Right renal pelvis (tissue), 4 donors: Measurements from ENCODE around the gene CALD1. TPM values are rescaled to one million over a fixed set of nuclear protein-coding genes. Genes with fewer than 3 reads are reported as not detected.

ENCODE experiments used
- DNase-seq, 4 donors: peaks; one replicate each; pipeline ENCODE4 v3.0.0-alpha.2; 2013; ENCODE audit warnings: low read depth in 4 of 4, low spot score in 3 of 4, missing footprints in 1 of 4
- polyA plus RNA-seq, 4 donors: library from polyadenylated mRNA; unstranded; fragments of 120-200 nt; gene quantifications; one replicate each; pipeline ENCODE4 v1.2.1, GENCODE V29; 2013; ENCODE audit not compliant: insufficient read length in 4 of 4

CALD1 gene
- polyA plus RNA-seq, 4 donors: 229 to 278 (median 260) TPM

DNA sequence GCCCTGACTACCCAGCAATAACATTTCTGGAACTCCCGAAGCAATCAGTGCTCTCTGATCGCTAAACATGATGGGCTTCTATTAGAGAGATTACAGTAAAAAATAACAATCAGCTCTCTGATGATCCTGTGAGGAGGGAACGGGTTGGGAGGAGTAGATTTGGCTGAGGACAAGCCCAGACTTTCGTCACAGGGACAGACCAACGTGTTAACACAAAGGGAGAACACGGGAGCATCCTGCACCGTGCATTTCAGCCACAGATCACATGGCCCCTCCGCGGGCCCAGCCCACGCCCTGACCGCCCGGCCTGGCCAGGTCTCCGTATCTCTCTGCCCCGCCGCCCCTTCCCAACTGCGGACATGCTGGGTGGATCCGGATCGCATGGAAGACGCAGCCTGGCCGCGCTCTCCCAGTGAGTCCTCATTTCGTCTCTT is 111.8 kb downstream of the CALD1 start:
- peak; percentile 70 to 78 (median 74) for DNase-seq

DNA sequence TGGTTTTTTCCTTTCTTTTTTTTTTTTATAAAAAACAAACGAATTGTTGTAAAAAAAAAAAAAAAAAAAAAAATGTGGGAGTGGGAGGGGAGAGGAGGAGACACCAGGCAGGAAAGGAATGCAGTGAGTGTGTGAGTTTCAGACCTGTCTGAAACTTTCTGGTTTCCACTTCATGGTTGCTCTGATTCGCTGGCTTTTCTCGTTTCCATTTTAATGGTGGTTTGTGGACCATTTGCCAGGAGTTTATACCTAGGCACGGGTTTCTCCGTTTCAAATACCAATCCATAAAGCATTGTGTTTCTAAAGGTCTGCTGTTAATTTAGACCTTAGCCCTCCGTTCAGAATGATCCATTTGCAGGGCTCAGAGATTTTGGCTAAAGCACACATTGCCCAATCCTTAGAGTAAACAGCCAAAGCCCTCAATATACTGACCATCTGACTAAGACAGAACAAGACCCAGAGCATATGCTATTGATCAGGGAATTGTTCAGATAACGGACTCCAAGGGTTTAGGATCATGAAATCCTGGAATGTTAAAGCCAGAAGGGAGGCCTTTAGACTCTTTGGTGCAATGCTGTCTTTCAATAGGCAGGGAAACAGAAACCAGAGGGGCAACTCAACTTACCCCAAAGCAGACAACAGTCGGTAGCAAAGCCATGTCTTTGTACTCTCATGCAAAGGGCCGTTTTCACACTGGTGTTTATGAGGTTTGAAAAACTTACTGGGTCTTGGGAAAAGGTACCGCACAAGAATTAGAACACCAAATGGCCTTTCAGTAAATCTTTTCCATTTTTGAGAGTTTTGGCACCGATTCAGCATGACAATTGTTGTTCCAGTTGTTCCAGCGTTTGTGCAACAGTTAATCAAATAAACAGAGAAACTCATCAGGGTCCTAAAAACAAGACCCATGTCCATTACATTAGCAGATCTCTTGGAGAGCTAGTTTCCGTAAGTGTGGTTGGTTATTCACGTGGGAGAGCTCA is 112.6 kb downstream of the CALD1 start:
- peak in 2 of 4 donors; percentile 49 to 51 for DNase-seq

DNA sequence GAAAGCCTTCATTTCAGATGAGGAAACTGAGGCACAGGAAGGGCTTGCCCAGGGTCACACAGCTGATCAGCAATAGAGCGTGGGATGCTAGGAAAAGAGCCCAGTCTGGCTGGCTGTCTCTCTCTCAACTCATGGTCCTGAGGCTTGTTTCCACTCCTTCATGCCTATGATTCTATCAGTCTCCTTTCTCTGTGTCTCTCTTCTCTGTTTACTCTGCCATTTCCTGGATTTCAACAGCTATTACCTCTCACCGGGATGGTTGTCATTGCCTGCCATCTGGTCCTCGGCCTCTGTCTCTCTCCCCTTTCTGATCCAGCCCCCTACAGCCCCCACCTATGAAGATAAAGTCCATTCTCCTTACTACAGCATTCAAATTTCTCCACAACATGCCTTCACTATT is 113.5 kb downstream of the CALD1 start:
- no peak for DNase-seq

DNA sequence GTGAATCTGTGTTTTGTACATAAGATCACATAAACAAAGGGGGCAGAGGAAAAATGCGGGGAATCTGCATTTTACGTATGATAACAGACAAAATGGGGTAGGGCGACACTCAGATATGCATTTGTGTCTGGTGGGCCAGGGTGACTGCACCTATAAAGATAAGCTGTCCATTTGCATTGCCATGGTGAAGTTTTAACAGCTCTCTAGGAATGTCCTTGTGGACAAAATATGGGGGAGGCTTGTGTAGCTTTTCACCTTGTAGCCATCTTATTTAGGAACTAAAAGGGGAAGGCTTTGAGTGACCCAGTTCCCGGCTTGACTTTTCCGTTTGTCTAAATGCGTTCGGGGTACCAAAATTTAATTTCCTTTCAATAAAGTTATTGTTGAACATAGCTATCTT is 114.5 kb downstream of the CALD1 start:
- no peak for DNase-seq

DNA sequence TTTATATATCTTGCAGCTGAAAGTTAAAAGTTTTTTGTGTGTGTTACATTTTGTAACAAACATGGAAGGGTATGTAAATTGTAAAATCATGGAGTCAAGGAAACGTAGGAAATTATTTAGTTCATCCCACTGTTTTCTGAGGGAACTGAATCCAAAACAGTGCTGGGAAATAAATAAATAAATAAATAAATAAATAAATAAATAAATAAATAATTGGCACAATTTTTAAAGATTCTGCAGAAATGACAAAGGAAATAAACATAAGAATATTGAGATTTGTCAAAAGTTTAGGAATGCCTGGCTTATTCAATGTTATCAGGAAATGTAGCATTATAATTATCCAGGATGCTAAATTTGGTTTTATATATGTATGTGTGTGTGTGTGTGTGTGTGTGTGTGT is 115.5 kb downstream of the CALD1 start:
- no peak for DNase-seq

DNA sequence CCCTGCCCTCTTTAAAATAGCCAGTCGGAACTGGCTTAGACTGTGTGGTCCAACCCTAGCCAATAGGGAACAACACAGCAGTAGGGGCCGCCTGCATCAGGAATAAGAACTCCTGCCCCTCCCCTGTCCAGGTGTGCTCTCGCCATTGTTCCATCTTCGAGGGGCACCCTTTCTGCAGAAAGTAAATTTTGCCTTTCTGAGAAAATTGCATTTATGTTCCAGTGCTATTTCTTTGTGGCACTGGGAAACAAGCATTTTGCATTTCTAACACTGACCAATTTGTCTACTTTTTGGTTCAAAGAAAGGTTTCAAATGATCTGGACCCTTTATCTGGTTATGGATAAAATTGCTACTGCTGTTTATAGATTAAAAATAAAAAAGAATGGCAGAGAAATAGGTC is 116.6 kb downstream of the CALD1 start:
- DNase-seq: no peak

DNA sequence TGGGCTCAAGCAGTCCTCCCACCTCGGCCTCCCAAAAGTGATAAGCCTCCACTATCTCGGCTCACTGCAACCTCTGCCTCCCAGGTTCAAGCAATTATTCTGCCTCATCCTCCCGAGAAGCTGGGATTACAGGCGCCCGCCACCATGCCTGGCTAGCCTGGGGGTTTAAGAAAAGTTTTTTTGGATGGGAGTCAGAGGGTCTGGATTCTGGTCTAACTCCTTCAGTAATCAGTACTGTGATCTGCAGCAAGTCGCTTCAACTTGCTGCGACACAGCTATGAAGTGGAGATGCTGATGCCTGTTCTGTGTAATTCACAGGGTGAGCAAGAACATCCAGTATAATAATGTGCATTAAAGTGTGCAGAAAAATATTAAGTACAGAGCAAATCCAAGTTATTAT is 118.5 kb downstream of the CALD1 start:
- no peak for DNase-seq

DNA sequence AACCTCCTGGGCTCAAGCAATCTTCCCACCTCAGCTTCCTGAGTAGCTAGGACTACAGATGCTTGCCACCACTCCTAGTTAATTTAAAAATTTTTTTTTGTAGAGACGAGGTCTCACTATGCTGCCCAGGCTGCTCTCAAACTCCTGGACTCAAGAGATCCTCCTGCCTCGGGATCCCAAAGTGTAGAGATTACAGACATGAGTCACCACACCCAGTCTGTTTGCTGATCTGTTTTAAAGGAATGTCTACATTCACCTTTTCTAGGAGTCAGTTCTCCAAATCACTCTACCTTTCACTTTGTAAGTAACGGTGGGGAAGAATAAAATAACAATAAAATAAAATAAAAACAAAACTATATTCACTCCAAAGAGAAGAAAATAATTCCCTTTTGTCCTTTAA is 120.3 kb downstream of the CALD1 start:
- no peak for DNase-seq

DNA sequence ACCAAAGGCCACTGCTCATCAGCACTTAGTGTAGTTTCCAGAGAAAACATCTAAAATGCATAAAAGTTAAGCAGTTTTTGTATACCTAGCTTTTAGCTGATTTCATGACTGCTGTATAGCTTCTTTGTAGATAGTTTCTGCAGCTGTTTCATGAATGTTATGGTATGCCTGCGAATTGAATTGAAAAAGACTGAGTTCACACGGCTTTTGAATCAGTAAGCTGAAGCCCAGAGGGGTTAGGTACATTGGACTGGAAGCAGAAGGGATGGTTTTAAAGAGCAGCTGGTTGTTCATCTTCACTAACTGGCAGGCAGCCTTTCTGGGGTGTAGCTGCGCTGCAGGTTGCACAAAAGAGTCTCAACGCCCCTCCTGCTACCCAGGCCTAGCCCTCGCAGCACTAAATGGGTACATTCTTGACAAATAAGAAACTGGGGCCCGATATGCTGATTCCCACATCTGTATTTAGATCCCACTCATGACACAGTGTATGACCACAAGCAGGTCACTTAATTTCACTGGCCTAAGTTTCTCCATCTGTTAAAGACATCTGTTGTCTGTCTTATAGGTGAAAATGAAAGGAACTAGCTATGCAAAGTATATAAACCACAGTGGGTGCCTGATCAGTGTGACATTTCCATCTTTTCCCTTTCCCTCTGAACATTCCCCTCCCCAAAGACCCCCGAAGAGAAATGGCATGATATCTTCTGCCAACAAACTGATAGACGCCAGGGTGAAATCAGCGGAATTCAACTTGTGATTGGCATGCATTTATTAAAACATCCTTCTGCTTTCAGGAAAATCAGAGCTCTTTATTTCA is 120.9 kb downstream of the CALD1 start:
- no peak for DNase-seq

DNA sequence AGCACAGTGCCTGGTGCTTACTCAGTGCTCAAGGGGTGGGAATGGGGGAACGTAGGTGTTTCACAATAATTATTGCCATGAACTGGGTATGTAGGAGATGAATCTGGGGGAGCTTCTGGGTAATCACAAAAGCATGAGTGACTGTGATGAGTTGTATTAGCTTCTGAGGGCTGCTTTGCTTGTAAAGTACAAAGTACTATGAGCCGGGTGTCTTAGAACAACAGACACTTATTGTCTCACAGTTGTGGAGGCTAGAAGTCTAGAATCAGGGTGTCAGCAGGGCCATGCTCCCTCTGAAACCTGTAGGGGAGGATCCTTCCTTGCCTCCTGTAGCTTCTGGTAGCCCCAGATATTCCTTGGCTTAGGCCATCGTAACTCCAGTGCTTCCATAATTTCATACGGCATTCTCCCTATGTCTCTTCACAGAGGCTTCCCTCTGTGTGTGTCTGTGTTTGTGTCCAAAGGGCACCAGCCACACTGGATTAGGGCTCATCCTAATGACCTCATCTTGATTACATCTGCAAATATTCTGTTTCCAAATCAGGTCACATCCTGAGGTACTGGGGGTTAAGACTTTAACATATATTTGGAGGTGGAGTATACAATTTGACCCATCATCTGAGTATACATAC is 122.1 kb downstream of the CALD1 start:
- no peak for DNase-seq

DNA sequence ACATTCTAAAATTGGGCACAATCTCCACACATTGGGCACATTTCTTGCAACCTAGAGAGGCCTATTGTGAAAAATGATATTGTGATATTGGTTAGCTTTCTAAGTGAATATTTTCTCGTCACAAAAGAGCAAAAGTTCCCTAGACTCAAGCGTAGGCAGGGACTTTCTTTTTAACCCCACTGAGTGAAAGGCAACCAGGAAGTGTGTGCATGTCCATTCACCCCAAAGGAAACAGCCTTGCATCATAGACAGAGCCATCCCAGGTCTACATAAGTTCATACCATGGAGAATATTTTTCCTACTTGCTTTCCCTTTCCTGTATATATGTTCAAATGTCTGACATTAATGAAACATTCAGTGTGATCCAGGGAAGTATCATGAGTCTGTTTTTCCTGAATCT is 122.6 kb downstream of the CALD1 start:
- no peak for DNase-seq

DNA sequence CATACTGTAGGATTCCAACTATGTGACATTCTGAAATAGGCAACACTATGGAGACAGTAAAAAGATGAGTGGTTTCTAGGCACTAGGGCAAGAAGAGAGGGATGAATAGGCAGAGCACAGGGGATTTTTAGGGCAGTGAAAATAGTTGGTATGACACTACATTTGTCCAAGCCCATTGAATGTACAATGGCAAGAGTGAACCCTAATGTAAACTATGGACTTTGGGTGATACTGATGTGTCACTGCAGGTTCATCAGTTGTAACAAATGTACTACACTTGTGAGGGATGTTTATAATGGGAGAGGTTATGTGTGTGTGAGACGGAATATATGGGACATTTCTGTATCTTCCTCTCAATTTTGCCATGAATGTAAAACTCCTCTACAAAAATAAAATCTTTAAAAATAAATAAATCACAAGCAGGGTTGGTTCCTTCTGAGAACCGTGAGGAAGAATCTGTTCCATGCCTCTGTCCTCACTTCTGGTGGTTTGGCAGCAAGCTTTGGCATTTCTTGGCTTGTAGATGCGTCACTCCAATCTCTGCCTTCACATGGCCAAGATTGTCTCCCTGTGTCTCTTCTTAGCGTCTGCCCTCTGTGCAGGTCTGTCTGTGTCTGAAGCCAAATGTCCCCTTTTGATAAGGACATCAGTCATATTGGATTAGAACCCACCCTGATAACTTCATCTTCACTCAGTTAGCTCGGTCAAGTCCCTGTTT is 123.8 kb downstream of the CALD1 start:
- DNase-seq: no peak

DNA sequence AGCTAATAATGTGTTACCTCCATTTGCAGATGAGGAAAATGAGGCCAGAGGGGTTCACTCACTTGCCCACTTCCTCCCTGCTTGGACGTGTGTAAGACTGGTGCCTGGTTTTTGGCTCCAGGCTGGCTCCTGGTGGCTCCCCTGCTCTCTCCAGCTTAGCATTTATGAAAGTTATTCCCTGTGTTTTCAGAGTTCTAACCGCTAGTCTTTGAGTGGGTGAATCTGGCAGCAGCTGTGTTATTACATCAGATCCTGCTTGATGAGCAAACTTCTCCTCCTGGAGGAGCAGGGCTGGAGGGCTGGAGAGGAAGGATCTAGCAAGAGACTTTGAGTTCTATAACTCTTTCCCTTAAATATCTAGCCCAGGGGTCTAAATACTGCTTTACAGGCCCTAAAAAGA is 125.9 kb downstream of the CALD1 start:
- no peak for DNase-seq

DNA sequence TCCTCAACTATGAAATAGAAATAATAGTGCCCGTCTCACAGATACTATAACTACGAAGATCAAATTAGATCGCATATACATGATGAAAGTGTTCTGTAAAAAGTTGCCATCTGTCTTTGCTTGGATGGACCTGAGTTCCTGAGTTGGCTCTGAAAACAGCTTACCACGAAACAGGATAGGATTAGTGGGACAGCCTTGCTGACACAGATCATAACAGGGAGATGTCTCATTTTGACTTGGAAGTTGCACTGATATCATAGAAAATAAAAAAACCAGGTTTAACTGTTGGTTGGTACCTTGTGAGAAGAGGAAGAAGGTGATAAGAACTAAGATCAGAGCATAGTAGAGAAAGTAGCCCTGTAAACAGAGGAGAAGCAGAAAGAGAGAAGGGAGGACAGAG is 127.6 kb downstream of the CALD1 start:
- DNase-seq: no peak

DNA sequence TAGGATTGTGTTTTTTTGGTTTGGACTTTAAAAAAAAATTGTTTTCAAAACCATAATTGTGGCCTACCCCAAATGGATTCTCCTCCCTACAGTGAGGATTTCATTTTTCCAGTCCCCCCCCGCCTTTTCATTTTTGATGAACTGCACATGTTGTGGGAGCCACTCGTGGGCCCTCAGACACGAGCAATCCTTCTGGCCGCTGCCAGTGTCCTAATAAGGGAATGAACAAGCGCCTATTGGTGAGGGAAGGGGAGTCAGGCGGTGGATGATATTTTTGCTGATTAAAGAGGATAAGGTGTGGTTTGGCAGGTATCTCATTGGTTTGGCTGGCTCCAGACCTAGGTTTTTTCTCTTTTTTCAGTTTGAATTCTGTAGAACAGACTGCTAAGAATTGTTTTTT is 128.2 kb downstream of the CALD1 start:
- DNase-seq: no peak

DNA sequence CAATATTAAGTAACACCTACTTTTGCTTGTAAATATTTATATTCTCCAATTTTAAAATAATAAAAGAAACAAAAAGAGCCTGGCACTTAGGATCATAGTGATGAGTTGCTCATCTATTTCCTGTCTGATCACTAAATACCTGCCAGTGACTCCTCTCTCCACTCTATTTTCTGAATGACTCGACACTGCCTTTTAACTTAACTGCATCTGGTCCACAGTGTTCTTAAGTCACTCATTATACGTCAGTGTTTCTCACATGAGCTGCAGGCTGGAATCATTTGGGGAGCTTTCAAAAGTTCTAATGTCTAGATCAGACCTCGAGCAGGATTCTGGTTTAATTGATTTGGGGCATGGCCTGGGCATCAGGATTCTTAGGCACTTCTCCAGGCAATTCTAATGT is 128.9 kb downstream of the CALD1 start:
- no peak for DNase-seq

DNA sequence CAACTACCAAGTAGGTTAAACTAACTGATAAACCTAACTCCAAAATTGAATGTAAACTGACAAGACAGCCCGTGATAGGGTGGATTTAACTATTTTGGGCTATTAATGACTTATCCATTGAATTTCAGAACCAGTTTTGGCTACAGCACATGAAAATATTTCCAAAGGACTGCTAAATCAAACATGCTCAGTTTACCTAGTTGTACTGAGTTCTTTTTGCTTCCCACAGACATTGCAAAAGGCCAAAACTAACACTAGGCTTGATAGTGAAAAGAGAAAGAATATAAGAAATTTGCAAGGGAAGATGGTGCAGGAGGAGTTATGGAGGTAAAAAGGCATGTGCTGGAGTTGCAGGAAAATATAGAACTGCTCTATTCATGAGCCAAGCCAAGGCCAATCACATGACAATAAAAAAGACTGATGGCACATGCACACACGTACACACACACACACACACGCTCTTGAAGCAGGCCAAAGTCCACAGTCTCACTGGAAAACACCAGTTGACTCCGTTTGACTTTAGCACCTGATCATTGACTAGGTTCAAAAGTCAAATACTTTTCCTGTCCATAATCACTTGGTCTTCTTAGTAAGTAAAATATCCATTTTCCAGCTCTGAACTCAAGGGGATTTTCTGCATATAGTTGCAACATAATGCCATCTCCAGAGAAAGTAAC is 130.9 kb downstream of the CALD1 start:
- DNase-seq: no peak

DNA sequence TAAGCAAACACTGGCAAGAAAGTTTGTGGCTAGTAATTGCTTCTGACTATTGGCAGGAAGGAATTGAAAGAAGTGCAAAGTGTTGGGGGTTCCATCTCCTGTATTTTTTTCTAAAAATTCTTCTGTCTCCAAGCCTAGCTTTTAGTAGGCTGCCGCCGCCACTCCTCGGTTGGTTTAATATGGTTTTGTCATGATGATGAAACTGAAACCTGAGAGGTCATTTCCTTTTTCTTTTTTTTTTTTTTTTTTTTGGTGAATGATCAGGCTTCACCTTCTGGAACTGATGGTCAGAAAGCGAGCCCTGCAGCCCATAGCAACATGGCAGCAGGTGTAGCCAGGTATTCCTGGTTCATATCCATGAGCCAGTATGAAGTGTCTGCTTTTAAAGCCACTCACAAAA is 131.5 kb downstream of the CALD1 start:
- DNase-seq: no peak

DNA sequence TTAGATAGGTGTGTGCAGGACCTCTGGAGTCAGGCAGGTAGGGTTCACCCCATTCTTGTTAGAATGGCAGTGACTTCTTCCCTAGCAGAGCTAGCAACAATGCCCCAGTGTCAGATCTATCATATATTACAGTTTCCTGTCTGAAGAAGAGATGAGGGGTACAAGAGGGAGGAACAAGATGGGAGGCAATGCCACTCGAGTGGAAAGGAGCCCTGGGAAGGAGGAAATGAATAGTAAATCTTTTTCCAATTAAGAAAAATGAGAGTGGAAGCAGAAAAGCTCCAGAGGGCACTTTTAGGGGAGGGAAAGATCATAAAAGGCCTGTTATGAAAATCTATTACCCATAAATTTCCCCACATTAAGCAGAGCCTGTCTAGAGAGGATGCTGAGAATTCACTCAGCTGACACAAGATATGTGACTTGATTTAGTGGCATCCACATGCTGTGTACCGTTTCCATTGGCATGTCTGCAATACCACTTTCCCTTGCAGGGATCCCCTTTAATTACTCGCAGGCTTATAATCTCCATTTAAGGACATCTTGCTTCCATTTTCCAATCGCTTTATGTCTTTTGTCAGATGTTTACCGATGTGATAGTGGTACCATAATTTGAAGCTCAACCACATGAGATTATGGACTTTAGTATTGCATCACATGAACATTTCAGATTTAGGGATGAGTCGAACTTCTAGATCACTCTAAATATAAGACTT is 136.9 kb downstream of the CALD1 start:
- no peak for DNase-seq
